DMS114 treated with DMSO at 0.1 percent for 48 hours (cell line): Measurements from ENCODE around the gene NCAPH2.
A peak's percentile ranks its signal among the peaks of the same experiment; 100 is the strongest.
"Not testable (repeated sequence)": the region's sequence is repeated elsewhere in the genome, so short reads cannot be mapped to it uniquely, and the experiment has no call there.

Source experiments
- DNase-seq: peaks from one replicate; lab custom pipeline; 2025; ENCODE audit not compliant: unreplicated experiment; lab: John Stamatoyannopoulos, UW

Gene NCAPH2

GRCh38 chr22:50516891-50517290 is 8.9 kb downstream of the NCAPH2 start:
- DNase-seq: no peak

GRCh38 chr22:50517495-50518260 is 9.7 kb downstream of the NCAPH2 start:
- DNase-seq: no peak

DNA sequence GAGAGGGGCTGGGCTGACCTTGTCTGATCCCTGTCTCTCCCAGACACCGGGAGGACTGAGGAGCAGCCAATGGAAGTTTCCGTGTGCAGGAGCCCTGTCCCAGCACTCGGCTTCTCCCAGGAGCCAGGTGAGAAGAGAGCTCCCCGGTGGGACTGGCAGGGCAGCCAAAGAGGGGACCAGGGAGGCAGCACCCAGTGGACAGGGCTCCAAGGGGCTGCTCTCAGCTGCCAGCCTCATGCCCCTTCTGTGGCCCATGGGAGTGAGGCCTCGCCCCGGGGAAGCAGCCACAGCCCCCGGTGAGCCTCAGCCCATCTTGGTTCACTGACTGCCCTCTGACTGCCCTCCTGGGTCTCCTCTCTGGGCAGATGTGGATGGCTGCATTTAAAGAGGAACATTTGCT is 10.6 kb downstream of the NCAPH2 start:
- DNase-seq: no peak

DNA sequence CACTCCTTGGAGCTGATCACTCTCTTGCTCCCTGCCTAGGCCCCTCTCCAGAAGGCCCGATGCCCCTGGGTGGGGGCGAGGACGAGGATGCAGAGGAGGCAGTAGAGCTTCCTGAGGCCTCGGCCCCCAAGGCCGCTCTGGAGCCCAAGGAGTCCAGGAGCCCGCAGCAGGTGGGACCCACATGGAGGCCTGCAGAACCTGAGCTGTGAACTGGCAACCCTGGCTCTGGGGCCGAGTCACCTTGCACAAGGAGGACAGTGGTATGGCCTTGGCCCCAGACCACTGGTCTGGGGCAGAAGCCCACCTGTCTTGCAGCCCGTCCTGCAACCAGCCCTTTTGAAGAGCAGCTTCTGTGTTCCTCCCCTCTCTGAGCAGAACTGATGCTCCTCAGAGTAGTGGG is 11.1 kb downstream of the NCAPH2 start:
- DNase-seq: no peak

DNA sequence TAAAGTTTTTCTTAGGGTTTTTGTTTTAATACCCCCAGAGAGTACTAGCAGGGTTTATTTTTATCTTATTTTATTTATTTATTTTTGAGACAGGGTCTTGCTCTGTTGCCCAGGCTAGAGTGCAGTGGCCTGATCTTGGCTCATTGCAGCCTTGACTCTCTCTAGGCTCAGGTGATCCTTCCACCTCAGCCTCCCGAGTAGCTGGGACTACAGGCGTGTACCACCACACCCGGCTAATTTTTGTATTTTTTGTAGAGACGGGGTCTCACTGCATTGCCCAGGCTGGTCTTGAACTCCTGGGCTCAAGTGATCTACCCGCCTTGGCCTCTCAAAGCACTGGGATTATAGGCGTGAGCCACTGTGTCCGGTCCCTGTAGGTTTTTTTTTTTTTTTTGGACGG is 12.2 kb downstream of the NCAPH2 start:
- DNase-seq: not testable (repeated sequence)

DNA sequence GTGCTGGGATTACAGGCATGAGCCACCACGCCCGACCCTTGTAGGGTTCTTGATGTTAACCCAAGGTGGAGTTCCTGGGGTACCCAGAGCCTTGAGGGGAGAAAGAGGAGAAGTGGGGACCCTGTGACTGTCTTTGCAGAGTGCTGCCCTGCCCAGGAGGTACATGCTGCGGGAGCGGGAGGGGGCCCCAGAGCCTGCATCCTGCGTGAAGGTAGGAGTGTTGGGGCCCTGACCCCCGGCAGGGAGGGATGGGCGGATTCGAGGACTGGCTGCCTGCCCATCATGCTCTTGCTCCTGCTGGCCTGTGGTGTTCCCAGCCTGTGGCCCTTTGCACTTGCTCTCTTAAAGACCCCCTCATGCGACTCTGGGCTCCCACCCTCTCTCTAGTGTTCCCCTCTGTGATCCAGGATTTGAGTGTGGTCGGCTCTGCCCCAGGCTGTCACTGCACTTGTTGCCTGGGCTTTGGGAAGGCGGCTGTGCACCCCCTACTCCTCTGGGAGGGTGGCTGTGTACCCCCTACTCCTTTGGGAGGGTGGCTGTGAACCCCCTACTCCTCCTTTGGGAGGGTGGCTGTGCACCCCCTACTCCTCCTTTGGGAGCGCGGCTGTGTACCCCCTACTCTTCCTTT is 12.9 kb downstream of the NCAPH2 start:
- DNase-seq: no peak

DNA sequence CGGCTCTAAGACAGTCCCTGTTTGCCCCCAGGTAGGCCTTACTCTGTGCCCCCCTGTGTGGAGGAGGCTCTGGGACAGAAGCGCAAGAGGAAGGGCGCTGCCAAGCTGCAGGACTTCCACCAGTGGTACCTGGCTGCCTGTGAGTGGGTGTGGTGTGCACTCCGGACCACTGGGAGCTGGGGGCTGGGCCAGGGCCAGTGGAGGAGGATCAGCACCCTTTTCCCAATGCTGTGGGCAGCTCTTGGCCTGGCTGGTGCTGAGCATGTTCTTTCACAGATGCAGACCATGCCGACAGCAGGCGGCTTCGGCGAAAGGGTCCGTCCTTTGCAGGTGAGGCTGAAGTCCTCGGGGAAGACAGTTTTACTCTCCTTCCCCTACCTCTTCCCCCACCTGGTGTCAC is 13.7 kb downstream of the NCAPH2 start:
- DNase-seq: no peak

GRCh38 chr22:50522208-50522805 is 14.3 kb downstream of the NCAPH2 start:
- DNase-seq: no peak

DNA sequence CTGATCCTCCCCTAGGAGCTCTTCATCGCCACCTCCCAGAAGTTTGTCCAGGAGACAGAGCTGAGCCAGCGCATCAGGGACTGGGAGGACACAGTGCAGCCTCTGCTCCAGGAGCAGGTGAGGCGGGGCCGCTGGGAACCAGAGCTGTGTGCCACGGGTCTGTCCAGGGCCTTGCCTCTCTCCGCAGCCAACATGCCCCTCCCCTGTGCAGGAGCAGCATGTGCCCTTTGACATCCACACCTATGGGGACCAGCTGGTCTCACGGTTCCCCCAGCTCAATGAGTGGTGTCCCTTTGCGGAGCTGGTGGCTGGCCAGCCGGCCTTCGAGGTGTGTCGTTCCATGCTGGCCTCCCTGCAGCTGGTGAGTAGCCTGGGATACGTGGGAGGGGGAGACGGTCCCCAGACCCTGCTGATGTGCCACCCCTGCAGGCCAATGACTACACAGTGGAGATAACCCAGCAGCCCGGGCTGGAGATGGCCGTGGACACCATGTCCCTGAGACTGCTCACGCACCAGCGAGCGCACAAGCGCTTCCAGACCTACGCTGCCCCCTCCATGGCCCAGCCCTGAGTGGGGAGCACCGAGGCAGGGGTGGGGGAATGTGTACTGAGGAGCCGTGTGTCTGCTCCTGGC is 14.9 kb downstream of the NCAPH2 start:
- no peak for DNase-seq

- no peak for DNase-seq
Measured at GRCh38 chr22:50523458-50523805, 15.4 kb downstream of the NCAPH2 start.

DNA sequence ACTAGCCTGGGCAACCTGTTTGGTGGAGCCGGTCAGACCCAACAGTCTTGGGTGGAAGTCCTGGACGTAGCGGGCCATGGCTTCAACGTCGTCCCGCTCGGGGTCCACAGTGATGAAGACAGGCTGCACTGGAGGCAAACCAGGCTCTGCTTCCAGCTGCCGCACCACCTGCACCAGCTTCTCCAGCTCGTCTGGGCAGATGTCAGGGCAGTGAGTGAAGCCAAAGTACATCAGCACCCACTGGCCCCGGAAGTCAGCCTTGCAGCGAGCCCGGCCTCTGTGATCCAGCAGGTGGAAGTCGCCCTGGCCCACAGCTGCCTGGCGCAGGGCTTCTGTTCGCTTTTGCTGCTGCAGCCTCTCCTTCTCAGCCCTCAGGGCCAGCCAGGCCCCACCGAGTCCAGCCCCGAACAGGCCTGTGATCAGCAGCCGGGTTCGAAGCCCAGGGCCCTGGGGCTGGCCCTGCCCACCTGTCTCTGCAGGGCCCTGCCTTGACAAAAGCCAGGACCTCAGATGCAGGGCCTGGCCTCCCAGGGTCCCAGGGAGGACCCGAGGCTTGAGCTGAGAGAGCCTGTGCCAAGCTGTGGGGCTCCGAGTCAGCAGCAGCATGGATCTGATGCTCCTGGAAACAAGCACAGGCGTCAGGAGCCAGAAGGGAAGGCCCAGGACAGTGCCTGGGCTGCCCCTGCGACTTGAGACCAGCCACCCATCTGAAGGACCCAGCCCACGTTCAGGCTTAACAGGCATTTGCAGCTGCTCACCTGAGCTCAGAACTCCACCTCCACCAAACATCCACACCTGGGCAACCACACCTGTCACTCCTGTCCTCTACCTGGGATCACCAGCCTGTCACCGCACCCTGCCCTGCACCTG is 16.0 kb downstream of the NCAPH2 start:
- DNase-seq: no peak

DNA sequence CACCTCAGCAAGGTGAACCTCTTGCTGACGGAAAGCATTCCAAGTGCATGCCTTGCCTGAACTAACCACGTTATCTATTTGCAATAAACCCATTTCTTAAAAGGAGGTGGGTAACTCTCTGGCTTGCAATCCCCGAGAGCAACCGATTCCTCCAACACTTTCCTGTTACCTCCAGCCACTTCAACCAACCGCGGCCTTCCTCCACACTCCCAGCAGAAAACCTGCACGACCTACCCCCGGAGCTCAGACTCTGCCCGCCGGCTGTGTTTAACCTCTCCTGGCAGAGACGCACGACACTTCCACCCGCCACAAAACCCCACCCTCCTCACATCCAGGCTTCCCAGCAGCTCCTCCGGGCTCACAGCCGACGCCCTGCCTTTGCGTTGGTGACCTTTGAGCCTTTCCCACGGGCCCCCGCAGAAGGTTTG is 16.7 kb downstream of the NCAPH2 start:
- DNase-seq: no peak

DNA sequence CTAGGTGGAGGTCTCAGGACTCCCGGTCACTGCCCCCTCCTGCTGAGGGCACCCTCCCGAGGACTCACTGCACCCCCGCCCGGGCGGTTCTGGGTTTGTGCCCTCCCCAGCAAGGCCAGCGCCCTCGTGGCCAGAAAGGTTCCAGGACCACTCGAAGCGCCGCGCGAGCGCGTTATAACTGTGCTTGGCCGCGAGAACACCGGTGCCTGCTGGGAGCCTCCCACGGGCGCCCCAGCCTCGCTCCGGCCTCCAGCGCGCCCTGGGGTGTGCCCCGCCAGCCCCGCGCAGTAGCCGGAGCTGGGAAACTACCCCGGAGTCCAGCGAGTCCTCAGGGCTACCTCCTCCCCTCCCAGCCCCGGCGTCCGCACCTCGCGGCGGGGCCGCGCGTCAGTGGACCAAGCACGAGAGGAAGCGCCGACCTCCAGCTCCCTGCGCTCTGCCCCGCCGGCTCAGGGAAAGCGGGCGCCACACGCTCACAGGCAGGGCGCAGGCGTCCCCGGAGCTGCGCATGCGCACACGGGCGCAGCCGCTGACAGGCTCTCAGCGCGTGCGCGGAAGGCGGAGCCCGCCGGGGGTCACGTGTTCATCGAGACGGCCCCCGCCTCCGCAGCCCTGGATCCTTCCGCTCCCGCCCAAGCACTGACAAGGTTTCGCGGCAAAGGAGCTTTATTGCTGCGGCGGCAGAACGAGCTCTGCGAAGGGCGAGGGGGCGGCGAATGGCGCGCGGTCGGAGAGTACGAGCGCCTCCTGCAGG is 17.3 kb downstream of the NCAPH2 start, which contains the start of gene SCO2:
Gene SCO2 (minus strand): TSS at position 495 of the 754 bp plus-strand sequence. CDS start 1,187 bp downstream, outside the sequence.
- DNase-seq: peak; percentile 88

GRCh38 chr22:50525858-50526107 is 17.8 kb downstream of the NCAPH2 start:
- DNase-seq: no peak

- peak; percentile 40 for DNase-seq
Measured at GRCh38 chr22:50526108-50526833, 18.2 kb downstream of the NCAPH2 start.

- DNase-seq: peak; percentile 52
Measured at GRCh38 chr22:50526834-50527801, 19.1 kb downstream of the NCAPH2 start.

DNA sequence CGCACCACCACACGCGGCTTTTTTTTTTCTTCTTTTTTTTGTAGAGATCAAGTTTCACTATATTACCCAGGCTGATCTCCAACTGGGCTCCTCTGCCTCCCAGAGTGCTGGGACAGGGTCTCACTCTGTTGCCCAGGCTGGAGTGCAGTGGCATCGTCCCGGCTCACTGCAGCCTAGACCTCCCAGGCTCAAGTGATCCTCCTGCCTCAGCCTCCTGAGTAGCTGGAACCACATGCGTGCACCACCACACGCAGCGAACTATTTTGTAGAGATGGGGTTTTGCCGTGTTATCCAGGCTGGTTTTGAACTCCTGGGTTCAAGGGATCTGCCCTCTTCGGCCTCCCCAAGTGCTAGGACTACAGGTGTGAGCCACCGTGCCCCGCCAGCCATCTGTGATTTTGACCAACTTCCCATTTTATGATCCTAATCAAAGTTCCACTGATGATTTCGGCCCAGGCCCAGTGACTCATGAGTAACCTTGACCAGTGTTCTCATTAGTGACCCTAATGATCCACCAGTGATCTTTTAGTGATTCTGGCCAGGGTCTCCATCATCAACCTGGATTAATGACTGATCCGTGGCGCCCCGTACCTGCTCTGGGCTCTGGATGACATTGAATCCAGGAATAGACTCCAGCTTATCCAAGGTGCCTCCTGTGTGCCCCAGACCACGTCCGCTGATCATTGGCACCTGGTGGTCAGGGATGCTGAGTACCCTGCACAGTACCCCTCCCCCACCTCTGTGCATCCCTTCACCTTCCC is 20.1 kb downstream of the NCAPH2 start:
- DNase-seq: no peak
